Activated effector memory CD4-positive, alpha-beta T cell treated with anti-CD3 and anti-CD28 coated beads, Interleukin-2, amount 50 U/mL, for 16 hours (primary cell): ENCODE measurements around the gene ADORA1.

Experiments used
- DNase-seq: peaks from one replicate; pipeline ENCODE4 v3.0.0-alpha.2; 2020

The ADORA1 gene

GRCh38 chr1:203095061-203095690, 32.4 kb upstream of the ADORA1 start:
- DNase-seq, result no peak

DNA sequence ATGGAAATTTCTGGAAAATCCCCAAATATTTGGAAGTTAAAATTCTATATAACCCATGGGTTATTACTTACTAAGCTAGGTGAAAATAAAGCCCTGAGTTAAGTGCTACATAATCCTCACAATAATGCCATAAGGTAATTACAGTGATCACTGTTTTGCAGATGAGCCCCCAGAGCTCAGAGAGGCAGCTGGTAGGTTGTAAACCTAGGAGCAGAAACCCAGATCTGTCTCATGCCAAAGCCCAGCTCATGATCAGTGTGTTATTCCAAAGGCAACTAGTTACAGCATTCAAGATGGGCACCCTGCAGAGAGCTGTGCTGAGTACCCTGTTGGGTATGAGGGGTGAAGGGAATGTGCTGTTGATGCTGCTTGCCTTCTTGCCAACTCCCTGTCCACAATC, 31.0 kb upstream of the ADORA1 start:
- no peak for DNase-seq

- DNase-seq, result no peak
Observed at GRCh38 chr1:203097001-203097400, 30.5 kb upstream of the ADORA1 start.

DNA sequence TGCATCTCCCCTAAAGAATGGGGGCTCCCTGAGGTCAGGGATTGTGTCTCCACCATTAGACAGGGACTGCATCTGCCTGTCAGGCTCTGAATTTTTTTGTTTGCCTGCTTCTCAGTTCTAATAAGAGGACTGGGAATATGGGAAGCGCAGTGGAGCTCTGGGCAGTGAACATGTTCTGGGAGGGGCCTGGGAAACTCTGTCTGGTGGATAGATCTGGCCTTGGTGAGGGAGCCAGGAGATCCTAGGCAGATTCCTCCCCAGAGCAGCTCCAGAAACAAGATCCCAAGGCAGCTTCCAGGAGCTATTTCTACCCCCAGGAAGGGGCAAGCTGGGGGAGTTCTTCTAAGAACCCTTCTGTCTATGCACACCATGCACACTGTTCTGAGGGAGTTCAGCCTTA, 29.1 kb upstream of the ADORA1 start:
- no peak for DNase-seq

DNA sequence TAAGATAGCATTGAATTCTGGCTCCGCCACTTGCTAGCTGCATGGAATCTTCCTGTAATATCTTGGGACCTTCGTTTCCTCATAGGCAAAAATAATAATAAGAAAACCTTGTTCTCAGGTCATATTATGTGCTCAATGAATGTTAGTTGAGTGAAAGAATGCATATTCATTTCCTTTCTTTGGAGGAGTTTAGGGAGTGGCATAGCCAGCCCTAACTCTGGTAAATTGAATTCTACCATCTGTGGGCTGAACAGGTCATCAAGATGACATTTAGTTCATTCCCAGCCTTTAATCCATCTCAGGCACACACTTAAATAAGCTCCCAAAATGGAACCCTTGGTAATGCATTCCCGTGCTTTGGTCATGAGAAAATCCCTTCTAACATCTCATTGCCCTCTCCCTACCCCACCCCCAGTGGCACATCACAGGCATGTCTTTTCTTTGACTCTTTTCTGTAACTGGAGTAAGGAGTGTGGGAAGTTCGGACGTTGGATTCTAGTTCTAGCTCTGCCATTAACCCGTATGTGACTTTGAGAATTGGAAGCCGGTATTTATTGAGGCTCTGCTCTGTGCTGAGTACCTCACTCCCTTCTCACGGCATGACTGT, 28.5 kb upstream of the ADORA1 start:
- no peak for DNase-seq

- DNase-seq, result no peak
Observed at GRCh38 chr1:203099805-203100515, 27.6 kb upstream of the ADORA1 start.

- no peak for DNase-seq
Observed at GRCh38 chr1:203100516-203100869, 27.0 kb upstream of the ADORA1 start.

GRCh38 chr1:203101813-203102634, 25.5 kb upstream of the ADORA1 start:
- no peak for DNase-seq

DNA sequence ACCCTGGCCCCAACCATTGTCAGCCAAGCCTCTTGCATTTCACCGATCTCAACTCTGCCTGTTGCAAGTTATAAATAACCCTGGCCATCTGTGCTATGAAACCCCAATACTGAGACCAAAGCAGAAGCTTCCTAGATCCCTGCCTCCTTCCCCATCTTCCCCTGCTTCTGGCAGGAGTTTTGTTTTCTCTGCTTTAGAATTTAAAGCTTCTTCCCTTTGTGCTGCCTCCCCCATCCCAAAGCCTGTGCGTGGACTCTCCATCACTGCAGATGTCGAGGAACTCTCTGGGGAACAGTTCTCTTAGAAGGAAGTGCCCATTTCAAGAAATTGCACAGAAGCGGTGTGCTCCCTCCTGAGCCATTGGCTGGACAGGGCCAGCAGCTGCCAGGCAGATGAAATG, 24.3 kb upstream of the ADORA1 start:
- no peak for DNase-seq

DNA sequence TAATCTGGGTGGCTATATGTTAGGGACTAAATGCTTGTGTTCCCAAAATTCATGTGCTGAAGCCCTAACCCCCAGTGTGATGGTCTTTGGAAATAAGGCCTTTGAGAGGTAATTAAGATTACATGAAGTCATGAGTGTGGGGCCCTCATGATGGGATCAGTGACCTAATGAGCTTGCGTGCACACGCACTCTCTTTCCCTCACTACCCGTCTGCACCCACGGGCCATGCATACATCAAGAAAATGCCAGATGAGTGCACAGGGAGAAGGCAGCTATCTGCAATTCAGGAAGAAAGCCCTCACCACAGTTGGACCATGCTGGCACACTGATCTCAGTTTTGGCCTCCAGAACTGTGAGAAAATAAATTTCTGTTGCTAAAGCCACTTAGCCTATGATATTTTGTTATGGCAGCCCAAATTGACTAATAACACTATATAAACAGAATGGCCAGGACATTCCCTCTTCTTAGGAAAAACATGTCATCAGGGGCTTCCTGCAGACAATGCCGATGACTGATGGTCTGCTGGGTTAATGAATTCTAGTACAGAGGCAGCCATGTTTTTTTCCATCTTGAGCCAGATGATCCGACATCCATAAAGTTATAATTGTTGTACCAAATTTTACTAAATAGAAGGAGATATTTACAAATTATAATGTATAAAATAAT, 23.6 kb upstream of the ADORA1 start:
- DNase-seq, result no peak

DNA sequence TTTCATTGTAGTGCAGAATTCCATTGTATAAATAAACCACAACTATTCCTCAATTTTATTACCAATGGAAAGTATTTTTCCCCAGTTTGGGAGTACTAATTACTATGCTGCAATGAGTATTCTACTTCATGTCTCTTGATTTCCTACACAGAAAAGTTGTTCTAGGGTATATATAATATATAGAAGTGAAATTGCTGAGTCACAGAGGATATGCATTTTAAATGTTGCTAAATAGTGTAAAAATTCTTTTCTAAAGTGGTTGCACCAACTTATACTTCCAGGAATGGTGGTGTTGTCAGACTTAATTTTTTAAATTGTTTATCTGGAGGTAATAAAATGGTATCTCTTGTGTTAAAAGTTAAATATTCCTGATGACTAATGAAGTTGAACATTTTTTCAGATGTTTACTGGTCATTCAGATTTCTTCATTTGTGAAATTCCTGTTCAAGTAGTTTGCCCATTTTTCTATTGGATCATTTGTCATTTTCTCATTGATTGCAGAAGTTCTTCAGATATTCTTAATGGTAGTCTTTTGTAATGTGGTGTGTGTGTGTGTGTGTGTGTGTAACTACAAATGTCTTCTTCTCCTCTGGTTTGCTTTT, 22.6 kb upstream of the ADORA1 start:
- no peak for DNase-seq

DNA sequence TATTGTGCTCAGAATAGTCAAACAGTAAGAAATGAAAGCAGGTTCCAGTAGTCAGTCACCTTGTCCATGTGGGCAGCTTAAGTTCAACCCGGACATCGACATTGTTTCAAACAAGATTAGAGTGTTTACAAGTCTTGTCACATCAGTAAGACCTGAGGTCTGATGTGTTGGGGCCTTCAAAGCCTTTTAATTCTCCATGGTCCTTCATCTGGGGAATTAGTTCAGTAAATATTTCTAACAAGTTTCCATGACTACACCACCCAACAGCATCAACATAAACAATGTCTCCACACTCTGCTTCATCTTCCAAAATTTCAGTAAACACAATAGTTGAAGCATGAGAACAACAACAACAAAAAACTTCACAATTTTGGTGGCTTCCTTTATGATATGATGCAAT, 15.1 kb upstream of the ADORA1 start:
- DNase-seq, result no peak

GRCh38 chr1:203113308-203113707, 14.2 kb upstream of the ADORA1 start:
- no peak for DNase-seq

- no peak for DNase-seq
Observed at GRCh38 chr1:203114202-203114601, 13.3 kb upstream of the ADORA1 start.

DNA sequence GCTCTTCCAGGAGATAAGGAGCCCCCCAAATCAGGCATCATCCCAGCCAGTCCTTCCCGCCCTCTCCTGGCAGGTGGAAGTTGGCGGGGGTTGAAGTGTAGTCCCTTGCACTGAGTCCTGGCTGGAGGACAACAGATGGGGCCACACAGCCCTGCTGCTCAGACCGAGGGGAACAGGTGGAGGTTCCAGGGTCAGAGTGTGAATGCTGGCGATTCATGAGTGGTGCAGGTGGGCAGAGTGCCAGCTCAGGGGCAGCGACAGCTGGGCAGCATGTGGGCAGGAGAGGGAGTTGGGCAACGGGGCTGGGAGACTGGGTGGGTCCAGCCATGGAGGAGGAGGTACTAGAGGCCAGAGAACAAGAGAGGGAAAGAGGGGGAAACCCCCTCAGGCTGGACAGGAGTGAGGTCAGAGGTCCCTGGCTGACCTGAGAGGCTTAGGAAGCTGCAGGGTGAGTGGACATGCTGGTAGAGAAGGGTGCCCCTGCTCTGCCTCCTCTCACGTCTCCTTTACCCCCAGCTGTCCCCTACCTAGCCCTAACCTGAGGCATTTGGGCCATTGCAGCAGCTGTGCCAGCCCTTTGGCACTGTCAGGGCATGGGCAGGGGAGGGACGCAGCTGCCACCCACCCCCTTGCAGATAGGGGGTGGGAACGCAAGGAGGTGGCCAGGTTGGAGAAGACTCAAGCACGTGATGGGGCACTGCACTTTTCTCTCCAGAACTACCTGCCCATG, 11.3 kb upstream of the ADORA1 start:
- no peak for DNase-seq

GRCh38 chr1:203117611-203118575, 9.6 kb upstream of the ADORA1 start:
- DNase-seq, result no peak

DNA sequence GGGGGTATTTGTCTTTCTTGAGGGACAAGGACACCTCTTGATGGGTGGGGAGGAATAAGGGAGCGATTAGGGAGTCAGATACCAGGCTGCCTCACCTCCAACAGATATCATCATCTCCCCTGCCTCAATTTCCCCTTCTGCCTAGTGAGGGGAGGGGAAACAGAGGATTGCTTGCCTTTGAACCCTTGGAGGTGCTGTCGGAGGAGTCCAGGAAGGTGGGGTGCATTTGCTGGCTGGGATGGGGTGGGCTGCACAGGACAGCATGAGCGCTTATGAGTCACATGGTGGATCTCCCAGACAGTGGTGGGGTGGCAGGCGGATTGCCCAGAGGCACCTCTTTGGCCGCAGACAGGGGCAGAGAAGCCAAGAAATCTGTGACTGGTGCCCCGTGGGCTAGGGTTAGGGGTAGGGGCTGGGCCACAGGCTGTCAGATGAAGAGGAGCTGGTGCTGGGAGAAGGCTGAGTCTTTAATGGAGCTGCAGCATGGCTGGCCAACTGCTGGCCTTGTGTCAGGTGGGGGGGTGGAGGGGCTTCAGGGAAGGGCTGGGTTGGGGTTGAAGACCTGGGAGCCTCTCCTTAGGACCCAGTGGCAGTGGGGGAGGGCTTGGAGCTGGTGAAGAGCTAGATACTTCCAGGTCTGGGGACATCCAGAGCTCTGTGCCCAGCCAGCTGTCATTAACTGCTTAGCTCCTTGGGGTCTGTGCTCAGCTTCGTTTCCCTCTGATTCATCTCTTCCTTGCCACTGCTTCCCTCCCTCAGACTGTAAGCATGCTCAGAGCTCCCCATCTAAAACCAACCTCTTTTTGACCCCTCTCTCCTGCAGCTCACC, 7.0 kb upstream of the ADORA1 start:
- no peak for DNase-seq

DNA sequence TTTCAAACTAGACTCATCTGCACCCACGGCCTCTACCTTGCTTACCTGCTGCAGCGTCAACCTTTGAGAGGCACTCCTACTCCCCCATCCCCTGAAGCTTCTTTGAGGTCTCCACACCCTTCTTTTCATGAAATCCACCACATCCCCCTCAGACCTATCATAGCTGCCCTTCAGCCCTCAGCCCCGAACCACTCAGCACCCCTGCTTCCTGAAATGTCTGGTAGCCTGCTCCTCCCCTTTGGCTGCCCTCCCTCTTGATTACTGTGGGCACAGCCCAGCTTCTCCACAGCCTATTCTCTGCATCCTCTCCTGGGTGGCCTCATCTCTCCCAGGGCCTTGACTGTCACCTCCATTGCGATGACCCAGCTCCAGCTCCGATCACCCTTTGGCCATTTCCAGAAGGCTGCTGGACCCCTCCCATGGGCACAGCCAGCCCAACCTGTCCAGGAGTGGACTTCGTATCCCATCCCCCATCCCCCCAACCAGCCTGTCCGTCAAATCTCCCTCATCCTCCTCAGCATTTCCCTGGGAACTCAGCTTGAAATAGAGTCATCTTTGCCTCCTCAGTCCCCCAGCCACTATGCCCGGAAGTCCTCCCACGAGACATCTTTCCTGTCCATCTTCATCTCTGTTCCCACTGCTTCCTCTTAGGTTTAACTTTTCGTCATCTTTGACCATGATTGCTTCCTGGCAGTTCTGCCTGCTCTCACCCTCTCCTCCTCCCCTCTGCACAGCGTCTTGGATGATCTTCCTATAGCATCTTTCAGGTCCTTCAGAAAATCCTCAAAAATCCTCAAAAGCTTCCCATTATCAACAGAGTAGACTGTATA, 6.1 kb upstream of the ADORA1 start:
- no peak for DNase-seq

DNA sequence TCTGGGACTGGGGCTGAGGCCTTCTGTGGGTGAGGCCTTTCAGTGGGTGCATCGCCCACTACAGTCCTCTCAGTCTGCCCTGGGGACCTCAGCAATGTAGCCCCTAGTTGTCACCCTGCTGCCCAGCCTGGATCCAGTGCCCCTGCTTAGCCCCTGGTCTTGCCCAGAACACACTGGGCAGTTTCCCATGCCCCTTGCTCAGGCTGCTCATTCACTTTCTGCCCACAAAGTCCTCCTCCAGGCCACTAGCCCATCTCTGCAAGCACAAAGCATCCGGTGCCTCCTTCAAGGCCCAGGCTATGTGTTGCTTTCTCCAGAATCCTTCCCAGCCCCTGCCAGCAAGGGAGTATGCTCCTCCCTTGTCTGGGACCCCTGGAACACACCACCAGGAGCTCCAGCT, 5.4 kb upstream of the ADORA1 start:
- no peak for DNase-seq
